ENCODE results near the gene PRKAR1A. TPM values are rescaled to one million over a fixed set of nuclear protein-coding genes. Genes with fewer than 3 reads are reported as not detected.

The PRKAR1A gene
- total RNA-seq, 1 experiment from 2014 or later = 158 TPM

DNA sequence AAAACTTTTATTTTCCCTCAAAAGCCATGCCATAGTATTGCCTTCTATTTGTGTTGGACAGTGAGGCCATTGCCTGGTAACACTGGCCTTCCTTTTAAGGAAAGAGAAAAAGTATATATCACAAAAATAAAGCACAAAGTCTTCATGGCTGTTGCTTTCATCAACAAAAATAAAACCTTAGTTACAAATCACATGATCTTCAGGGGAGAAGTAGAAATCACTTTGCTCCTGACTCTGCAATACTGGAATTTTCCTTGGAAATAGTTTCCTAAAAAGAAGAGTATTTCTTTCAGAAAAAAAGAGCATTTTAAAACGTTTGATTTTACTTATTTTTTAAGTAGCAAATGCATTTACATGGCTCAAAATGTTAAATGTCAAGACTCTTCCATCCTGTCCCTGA, 47.1 kb downstream of the PRKAR1A start (continued):
- TF ChIP-seq ZNF263 (CRISPR knock-in tag; IDR thresholded peaks at IDR 0.05; ENCODE audit: low read depth) (no peak), GTF2I (CRISPR knock-in tag; conservative IDR thresholded peaks at IDR 0.05) (no peak), SMAD3 (CRISPR knock-in tag; IDR thresholded peaks at IDR 0.05; ENCODE audit: borderline replicate concordance) (no peak), MXD4 (CRISPR knock-in tag; IDR thresholded peaks at IDR 0.05; ENCODE audit: borderline replicate concordance) (no peak), NR1H2 (CRISPR knock-in tag; IDR thresholded peaks at IDR 0.05) (no peak)
- TF ChIP-seq, protein P1, sequence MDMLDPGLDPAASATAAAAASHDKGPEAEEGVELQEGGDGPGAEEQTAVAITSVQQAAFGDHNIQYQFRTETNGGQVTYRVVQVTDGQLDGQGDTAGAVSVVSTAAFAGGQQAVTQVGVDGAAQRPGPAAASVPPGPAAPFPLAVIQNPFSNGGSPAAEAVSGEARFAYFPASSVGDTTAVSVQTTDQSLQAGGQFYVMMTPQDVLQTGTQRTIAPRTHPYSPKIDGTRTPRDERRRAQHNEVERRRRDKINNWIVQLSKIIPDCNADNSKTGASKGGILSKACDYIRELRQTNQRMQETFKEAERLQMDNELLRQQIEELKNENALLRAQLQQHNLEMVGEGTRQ (CRISPR knock-in tag; IDR thresholded peaks at IDR 0.05) = no peak
- TF ChIP-seq, protein P2, sequence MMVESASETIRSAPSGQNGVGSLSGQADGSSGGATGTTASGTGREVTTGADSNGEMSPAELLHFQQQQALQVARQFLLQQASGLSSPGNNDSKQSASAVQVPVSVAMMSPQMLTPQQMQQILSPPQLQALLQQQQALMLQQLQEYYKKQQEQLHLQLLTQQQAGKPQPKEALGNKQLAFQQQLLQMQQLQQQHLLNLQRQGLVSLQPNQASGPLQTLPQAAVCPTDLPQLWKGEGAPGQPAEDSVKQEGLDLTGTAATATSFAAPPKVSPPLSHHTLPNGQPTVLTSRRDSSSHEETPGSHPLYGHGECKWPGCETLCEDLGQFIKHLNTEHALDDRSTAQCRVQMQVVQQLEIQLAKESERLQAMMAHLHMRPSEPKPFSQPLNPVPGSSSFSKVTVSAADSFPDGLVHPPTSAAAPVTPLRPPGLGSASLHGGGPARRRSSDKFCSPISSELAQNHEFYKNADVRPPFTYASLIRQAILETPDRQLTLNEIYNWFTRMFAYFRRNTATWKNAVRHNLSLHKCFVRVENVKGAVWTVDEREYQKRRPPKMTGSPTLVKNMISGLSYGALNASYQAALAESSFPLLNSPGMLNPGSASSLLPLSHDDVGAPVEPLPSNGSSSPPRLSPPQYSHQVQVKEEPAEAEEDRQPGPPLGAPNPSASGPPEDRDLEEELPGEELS (CRISPR knock-in tag; IDR thresholded peaks at IDR 0.05) = no peak

DNA sequence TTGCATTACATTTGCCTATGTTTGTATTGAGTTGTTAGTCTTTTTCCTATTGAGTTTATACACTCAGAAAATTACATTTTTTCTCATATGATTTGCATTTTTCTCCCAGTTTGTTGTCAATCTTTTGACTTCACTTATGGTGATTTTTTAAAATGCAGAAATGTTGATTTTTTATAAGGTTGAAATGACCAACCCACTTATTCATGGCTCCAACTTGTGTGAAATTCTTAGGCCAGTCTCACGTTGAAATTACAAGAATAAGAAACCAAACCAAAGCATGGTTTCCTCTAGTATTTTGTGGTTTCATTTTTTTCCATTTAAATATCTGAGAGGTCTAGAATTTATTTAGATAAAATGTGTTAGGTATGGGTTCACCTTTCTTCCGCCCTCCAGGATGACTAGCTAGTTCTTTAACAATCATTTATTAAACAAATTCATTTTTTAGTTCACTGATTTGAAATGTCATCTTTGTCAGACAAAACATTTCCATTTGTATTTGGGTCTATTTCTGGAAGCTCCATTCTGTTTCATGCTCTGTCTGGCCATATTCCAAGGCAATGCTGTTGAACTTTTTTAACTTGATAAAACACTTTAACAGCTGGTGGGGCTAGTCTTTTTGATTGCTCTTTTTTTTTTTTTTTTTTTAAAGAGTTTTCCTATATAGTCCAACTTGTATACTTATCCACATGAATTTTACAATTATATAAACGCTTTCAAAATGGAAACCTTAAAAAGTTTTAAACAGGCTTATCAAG, 48.9 kb downstream of the PRKAR1A start:
- no peak for DNase-seq (ENCODE audit: low spot score)
- H3K9me3 Mint-ChIP-seq = no peaks in the 10 kb centered on the region
- no peaks in the 10 kb centered on the region for H3K27me3 Mint-ChIP-seq (ENCODE audit: low read depth)
- no peak overlapping the region for H3K4me3 Mint-ChIP-seq
- TF ChIP-seq NR3C1 (CRISPR knock-in tag; conservative IDR thresholded peaks at IDR 0.05; ENCODE audit: low read depth) (no peak), NR2C2 (CRISPR knock-in tag; IDR thresholded peaks at IDR 0.05) (no peak), CREM (CRISPR knock-in tag; IDR thresholded peaks at IDR 0.05) (no peak), ZBTB21 (CRISPR knock-in tag; IDR thresholded peaks at IDR 0.05; ENCODE audit: borderline replicate concordance) (no peak), TEAD1 (CRISPR knock-in tag; IDR thresholded peaks at IDR 0.05) (no peak), OVOL2 (CRISPR knock-in tag; IDR thresholded peaks at IDR 0.05; ENCODE audit: borderline replicate concordance) (no peak), CBFB (CRISPR knock-in tag; IDR thresholded peaks at IDR 0.05; ENCODE audit: low read depth) (no peak)
- TF ChIP-seq, protein P3, sequence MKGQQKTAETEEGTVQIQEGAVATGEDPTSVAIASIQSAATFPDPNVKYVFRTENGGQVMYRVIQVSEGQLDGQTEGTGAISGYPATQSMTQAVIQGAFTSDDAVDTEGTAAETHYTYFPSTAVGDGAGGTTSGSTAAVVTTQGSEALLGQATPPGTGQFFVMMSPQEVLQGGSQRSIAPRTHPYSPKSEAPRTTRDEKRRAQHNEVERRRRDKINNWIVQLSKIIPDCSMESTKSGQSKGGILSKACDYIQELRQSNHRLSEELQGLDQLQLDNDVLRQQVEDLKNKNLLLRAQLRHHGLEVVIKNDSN (CRISPR knock-in tag; IDR thresholded peaks at IDR 0.05) = no peak
- TF ChIP-seq, protein P4, sequence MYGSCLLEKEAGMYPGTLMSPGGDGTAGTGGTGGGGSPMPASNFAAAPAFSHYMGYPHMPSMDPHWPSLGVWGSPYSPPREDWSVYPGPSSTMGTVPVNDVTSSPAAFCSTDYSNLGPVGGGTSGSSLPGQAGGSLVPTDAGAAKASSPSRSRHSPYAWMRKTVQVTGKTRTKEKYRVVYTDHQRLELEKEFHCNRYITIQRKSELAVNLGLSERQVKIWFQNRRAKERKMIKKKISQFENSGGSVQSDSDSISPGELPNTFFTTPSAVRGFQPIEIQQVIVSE (CRISPR knock-in tag; IDR thresholded peaks at IDR 0.05; ENCODE audit: borderline replicate concordance) = no peak
- TF ChIP-seq, protein P1 (CRISPR knock-in tag; IDR thresholded peaks at IDR 0.05) = no peak
- CTCF ChIA-PET = no interaction called here
- no peak overlapping the region for H3K27ac Mint-ChIP-seq
- ATAC-seq = no peak
- no peaks in the 10 kb centered on the region for H3K4me1 Mint-ChIP-seq
- POLR2A ChIA-PET = no interaction called here
- H3K36me3 Mint-ChIP-seq = peaks cover 4% of the 10 kb centered on the region

DNA sequence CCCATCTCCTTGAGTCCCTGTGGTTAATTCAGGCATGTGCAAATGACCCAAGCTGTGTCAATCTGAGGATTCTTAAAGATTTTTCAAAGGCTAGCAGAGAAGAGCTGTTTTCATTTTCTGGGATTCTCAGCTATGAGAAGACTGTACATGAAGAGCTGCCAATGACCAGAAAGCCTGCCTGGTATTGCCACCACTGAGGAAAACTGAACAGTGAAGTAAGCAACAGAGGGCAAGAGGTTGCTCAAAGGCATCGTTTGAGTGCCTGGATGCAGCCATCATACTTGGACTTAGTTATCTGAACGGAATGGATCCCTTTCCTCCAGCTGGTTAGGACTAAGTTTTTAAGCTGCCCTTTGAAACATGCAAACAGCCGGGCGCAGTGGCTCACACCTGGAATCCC, 50.5 kb downstream of the PRKAR1A start:
- Mint-ChIP-seq H3K36me3 (no peaks in the 10 kb centered on the region; the same call in 1 of the 2 replicates), H3K4me3 (no peak overlapping the region), H3K27ac (no peak overlapping the region), H3K4me1 (no peaks in the 10 kb centered on the region), H3K27me3 (ENCODE audit: low read depth) (no peaks in the 10 kb centered on the region), H3K9me3 (no peaks in the 10 kb centered on the region)
- ChIA-PET POLR2A (interaction anchor here (0.6 kb wide), 1 partner anchor 37 kb away, joined by 3 read pairs; no protein-coding TSS in a partner anchor), CTCF (interaction anchor here (0.7 kb wide), 1 partner anchor 164 kb away, joined by 3 read pairs; no protein-coding TSS in a partner anchor)
- no peak for DNase-seq (ENCODE audit: low spot score)
- ATAC-seq = no peak
- TF ChIP-seq ATF1 (CRISPR knock-in tag; IDR thresholded peaks at IDR 0.05) (no peak), NR1H2 (CRISPR knock-in tag; IDR thresholded peaks at IDR 0.05) (no peak), CBFB (CRISPR knock-in tag; IDR thresholded peaks at IDR 0.05; ENCODE audit: low read depth) (no peak), NR2C2 (CRISPR knock-in tag; IDR thresholded peaks at IDR 0.05) (no peak), TP53 (CRISPR knock-in tag; IDR thresholded peaks at IDR 0.05) (no peak)
- TF ChIP-seq, protein P5, sequence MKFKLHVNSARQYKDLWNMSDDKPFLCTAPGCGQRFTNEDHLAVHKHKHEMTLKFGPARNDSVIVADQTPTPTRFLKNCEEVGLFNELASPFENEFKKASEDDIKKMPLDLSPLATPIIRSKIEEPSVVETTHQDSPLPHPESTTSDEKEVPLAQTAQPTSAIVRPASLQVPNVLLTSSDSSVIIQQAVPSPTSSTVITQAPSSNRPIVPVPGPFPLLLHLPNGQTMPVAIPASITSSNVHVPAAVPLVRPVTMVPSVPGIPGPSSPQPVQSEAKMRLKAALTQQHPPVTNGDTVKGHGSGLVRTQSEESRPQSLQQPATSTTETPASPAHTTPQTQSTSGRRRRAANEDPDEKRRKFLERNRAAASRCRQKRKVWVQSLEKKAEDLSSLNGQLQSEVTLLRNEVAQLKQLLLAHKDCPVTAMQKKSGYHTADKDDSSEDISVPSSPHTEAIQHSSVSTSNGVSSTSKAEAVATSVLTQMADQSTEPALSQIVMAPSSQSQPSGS (CRISPR knock-in tag; IDR thresholded peaks at IDR 0.05; ENCODE audit: borderline replicate concordance, low read depth) = no peak
- TF ChIP-seq, protein P4 (CRISPR knock-in tag; IDR thresholded peaks at IDR 0.05; ENCODE audit: borderline replicate concordance) = no peak
- TF ChIP-seq, protein P6, sequence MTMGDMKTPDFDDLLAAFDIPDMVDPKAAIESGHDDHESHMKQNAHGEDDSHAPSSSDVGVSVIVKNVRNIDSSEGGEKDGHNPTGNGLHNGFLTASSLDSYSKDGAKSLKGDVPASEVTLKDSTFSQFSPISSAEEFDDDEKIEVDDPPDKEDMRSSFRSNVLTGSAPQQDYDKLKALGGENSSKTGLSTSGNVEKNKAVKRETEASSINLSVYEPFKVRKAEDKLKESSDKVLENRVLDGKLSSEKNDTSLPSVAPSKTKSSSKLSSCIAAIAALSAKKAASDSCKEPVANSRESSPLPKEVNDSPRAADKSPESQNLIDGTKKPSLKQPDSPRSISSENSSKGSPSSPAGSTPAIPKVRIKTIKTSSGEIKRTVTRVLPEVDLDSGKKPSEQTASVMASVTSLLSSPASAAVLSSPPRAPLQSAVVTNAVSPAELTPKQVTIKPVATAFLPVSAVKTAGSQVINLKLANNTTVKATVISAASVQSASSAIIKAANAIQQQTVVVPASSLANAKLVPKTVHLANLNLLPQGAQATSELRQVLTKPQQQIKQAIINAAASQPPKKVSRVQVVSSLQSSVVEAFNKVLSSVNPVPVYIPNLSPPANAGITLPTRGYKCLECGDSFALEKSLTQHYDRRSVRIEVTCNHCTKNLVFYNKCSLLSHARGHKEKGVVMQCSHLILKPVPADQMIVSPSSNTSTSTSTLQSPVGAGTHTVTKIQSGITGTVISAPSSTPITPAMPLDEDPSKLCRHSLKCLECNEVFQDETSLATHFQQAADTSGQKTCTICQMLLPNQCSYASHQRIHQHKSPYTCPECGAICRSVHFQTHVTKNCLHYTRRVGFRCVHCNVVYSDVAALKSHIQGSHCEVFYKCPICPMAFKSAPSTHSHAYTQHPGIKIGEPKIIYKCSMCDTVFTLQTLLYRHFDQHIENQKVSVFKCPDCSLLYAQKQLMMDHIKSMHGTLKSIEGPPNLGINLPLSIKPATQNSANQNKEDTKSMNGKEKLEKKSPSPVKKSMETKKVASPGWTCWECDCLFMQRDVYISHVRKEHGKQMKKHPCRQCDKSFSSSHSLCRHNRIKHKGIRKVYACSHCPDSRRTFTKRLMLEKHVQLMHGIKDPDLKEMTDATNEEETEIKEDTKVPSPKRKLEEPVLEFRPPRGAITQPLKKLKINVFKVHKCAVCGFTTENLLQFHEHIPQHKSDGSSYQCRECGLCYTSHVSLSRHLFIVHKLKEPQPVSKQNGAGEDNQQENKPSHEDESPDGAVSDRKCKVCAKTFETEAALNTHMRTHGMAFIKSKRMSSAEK (CRISPR knock-in tag; IDR thresholded peaks at IDR 0.05; ENCODE audit: borderline replicate concordance) = no peak

All from WTC11 (cell line).